ENCODE data around the gene BPIFB2.

BPIFB2 gene

GRCh38 chr20:32978009-32978335 is 29.5 kb upstream of the BPIFB2 start:
- no peak for TF ChIP-seq CTCF (conservative IDR thresholded peaks at IDR 0.05; ENCODE audit: low read length)
- no peak for DNase-seq (ENCODE audit: low read depth)

GRCh38 chr20:32979201-32979998 is 28.1 kb upstream of the BPIFB2 start:
- no peak overlapping the region for H3K4me3 ChIP-seq (ENCODE audit: low read length)
- no peak for TF ChIP-seq CTCF (conservative IDR thresholded peaks at IDR 0.05; ENCODE audit: low read length)
- no peak for DNase-seq (ENCODE audit: low read depth)

More at GRCh38 chr20:32978009-32978335, 29.5 kb upstream of the BPIFB2 start:
- H3K4me3 ChIP-seq (ENCODE audit: low read length) = no peak overlapping the region

- no peak for DNase-seq (ENCODE audit: low read depth)
- no peak for TF ChIP-seq CTCF (conservative IDR thresholded peaks at IDR 0.05; ENCODE audit: low read length)
- H3K4me3 ChIP-seq (ENCODE audit: low read length) = no peak overlapping the region
These were observed 27.2 kb upstream of the BPIFB2 start for GRCh38 chr20:32980131-32980941.

- H3K4me3 ChIP-seq (ENCODE audit: low read length) = no peak overlapping the region
- TF ChIP-seq CTCF (conservative IDR thresholded peaks at IDR 0.05; ENCODE audit: low read length) = no peak
- DNase-seq (ENCODE audit: low read depth) = no peak
These were observed 26.5 kb upstream of the BPIFB2 start for GRCh38 chr20:32980990-32981389.

GRCh38 chr20:32982617-32983458 is 24.7 kb upstream of the BPIFB2 start:
- TF ChIP-seq CTCF (conservative IDR thresholded peaks at IDR 0.05; ENCODE audit: low read length) = no peak
- no peak for DNase-seq (ENCODE audit: low read depth)
- H3K4me3 ChIP-seq (ENCODE audit: low read length) = no peak overlapping the region

- TF ChIP-seq CTCF (conservative IDR thresholded peaks at IDR 0.05; ENCODE audit: low read length) = no peak
- H3K4me3 ChIP-seq (ENCODE audit: low read length) = no peak overlapping the region
- no peak for DNase-seq (ENCODE audit: low read depth)
These were observed 23.9 kb upstream of the BPIFB2 start for GRCh38 chr20:32983459-32984112.

All from AG10803 (cell line).